ENCODE data around the gene SBNO1. TPM values are rescaled to one million over a fixed set of nuclear protein-coding genes. Genes with fewer than 3 reads are reported as not detected.
A peak's percentile ranks its signal among the peaks of the same experiment; 100 is the strongest.
"Not testable (repeated sequence)": the region's sequence is repeated elsewhere in the genome, so short reads cannot be mapped to it uniquely, and the experiment has no call there.

Gene SBNO1
- polyA plus RNA-seq, 3 donors, result 26.8 to 35.0 (median 32.5) TPM

DNA sequence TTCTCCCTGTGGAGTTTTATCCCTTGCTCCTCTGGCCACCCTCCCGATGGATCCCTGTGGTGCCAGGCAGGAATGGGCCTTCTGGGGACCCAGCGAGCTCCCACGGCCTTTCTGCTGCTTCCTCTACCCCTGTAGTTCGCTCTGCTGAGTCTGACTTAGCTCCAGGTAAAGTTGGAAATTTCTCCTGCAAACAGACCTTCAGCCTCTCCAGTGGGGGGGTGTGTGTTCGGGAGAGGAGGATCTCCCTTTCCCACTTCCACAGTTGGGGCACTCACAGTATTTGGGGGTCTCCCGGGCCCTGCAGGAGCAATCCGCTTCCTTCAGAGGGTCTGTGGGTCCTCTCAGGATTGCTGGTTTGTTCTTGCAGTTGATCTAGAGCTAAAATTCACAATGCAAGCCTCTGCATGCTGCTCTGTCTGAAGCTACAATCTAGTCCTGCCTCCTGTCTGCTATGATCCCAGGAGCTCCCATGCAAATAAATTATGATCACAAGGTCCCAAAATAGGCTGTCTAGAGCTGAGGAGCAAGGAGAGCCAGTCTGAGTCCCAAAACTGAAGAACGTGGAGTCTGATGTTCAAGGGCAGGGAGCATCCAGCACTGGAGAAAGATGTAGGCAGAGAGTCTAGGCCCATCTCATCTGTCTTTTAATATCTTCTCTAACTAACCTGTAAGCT, 113.1 kb downstream of the SBNO1 start:
- DNase-seq, result no peak

DNA sequence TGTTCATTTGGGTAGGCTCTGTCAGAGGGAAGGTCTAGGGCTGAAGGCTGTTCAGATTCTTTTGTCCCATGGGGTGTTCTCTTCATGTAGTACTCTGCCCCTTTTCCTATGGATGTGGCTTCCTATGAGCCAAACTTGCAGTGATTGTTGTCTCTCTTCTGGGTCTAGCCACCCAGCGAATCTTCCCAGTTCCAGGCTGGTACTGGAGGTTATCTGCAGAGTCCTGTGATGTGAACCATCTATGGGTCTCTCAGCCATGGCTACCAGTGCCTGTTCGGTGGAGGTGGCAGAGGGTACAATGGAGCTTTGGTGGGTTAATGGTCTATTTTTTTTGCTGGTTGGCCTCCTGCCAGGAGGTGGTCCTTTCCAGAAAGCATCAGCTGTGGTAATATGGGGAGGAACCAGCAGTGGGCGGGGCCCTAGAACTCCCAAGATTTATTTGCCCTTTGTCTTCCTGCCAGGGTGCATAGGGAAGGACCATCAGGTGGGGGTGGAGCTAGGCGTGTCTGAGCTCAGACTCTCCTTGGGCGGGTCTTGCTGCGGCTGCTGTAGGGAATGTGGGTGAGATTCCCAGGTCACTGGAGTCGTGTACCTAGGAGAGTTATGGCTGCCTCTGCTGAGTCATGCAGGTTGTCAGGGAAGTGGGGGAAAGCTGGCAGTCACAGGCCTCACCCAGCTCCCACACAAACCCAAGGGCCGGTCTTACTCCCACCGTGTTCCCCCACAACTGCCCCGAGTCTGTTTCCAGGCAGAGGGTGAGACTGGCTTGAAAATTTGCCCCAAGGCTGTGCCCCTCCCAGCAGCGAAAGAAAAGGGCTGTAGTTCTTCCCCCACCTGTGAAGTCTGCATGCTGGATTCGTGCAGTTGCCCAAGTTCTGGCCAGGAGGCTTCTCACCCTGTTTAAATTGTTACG, 113.9 kb downstream of the SBNO1 start:
- no peak for DNase-seq

DNA sequence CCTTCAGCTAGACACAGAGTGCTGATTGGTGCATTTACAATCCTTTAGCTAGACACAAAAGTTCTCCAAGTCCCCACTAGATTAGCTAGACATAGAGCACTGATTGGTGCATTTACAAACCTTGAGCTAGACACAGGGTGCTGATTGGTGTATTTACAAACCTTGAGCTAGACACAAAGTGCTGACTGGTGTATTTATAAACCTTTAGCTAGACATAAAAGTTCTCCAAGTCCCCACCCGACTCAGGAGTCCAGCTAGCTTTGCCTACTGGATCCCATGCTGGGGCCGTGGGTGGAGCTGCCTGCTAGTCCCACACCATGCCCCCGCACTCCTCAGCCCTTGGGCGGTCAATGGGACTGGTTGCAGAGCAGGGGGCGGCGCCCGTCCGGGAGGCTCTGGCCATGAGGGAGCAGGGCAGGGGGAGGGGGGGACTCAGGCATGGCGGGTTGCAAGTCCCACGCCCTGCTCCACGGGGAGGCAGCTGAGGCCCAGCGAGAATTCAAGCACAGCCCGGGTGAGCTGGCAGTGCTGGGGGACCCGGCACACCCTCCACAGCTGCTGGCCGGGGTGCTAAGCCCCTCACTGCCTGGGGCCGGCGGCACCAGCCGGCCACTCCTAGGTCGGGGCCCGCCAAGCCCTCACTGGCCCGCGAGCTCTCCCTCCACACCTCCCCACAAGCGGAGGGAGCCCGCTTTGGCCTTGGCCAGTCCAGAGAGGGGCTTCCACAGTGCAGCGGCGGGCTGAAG, 115.5 kb downstream of the SBNO1 start:
- DNase-seq, result not testable (repeated sequence)

DNA sequence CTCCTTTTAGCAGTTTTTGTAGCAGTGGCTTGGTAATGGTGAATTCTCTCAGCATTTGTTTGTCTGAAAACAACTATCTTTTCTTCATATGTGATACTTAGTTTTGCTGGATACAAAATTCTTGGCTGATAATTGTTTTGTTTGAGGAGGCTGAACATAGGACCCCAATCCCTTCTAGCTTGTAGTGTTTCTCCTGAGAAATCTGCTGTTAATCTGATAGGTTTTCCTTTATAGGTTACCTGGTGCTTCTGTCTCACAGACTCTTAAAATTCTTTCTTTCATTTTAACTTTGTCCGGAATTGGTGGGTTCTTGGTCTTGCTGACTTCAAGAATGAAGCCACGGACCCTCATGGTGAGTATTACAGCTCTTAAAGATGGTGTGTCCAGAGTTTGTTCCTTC, 116.5 kb downstream of the SBNO1 start:
- DNase-seq, result not testable (repeated sequence)

DNA sequence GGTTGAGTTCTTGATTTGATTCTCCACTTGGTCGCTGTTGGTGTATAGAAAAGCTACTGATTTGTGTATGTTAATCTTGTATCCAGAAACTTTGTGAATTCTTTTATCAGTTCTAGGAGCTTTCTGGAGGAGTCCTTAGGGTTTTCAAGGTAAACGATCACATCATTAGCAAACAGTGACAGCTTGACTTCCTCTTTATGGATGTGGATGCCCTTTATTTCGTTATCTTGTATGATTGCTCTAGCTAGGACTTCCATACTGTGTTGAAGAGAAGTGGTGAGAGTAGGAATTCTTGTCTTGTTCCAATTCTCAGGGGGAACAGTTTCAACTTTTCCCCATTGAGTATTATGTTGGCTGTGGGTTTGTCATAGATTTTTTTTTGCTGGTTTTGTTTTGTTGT, 119.0 kb downstream of the SBNO1 start:
- DNase-seq, result no peak

DNA sequence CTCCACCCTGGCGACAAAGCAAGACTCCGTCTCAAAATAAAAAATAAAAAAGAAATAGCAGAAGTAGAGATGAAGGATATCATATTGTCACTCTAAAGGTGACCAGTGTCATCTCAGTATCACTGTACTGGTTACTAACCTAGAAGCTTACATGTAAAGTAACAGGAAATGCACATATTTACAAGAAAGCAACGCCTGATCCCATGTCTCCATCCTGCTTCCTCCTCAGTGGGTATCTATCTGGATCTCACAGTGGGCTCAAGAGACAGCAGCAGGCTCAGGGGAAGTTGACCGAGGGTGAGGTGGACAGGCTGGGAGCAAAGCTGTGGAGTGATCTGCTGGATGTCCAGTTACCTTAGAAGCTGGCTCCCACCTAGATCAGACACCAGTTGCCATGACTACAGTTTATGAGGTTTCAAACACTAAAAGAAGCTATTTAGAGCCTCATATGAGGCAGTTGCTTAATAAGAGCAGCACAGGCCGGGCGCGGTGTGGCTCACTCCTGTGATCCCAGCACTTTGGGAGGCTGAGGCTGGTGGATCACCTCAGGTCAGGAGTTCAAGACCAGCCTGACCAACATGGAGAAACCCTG, 120.9 kb downstream of the SBNO1 start:
- peak; percentile 60 for DNase-seq

DNA sequence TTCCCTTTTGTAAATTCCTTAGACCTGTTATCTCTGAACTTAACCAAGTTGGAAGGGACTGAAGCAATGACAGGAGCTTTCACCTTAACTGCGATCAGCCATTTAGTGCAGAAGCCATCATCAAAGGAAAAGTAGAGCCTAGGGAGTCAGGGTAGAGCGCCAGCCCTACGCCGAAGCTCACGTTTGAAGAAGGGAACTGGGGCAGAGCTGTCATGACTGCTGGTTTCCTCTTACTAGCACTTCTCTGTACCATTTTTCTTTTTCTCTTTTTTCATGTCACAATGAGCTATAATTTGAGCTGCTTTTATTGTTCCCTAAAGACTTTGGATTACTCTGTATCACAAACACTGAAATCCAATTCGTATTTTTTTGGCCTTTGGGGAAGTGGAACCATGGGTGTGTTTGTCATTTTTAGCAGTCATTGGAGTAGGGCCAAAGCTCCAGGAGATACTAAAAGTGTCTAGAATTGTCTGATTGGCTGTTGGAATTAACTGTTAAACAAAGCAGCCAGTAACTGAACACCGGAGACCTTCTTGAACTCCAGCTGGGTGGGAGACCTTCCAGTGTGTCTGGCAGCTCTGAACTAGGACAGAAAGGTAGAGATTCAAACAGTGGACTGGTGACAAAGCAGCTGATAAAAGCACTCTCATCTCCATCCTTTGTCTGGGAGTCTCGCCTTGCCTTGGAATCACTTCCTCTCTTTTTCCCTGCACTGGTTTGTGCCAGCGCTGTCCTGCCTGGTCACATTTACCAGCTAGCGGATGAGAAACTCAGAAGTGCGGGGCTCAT, 122.3 kb downstream of the SBNO1 start:
- peak; percentile 79 for DNase-seq

Other genes starting within 250 kb of the SBNO1 start
- gene PITPNM2, start 213.8 kb downstream of the SBNO1 start, polyA plus RNA-seq (ENCODE audit: insufficient read length in 3 of 3), result 1 to 10 TPM; 7.5 to 9.3 (median 7.7) TPM
- gene MPHOSPH9, start 131.7 kb downstream of the SBNO1 start, polyA plus RNA-seq (ENCODE audit: insufficient read length in 3 of 3), result 10 to 100 TPM; 28.8 to 40.8 (median 36.5) TPM
- 10 to 100 TPM; 19.9 to 23.5 (median 22.3) TPM for gene MTRFR, start 131.4 kb downstream of the SBNO1 start, polyA plus RNA-seq (ENCODE audit: insufficient read length in 3 of 3)
- 100 to 1,000 TPM; 143 to 196 (median 151) TPM for gene CDK2AP1, start 93.0 kb downstream of the SBNO1 start, polyA plus RNA-seq (ENCODE audit: insufficient read length in 3 of 3)
- 10 to 100 TPM; 50.6 to 55.8 (median 52.0) TPM for gene KMT5A, start 19.3 kb upstream of the SBNO1 start, polyA plus RNA-seq (ENCODE audit: insufficient read length in 3 of 3)
- gene RILPL2, start 71.8 kb upstream of the SBNO1 start, polyA plus RNA-seq (ENCODE audit: insufficient read length in 3 of 3), result 1 to 10 TPM; 5.2 to 6.4 (median 5.6) TPM
- gene SNRNP35, start 93.3 kb upstream of the SBNO1 start, polyA plus RNA-seq (ENCODE audit: insufficient read length in 3 of 3), result 10 to 100 TPM; 42.8 to 44.3 (median 43.8) TPM
- gene RILPL1, start 168.9 kb upstream of the SBNO1 start, polyA plus RNA-seq (ENCODE audit: insufficient read length in 3 of 3), result 10 to 100 TPM; 20.5 to 22.9 (median 21.5) TPM
- 100 to 1,000 TPM; 202 to 213 (median 208) TPM for gene TMED2, start 219.7 kb upstream of the SBNO1 start, polyA plus RNA-seq (ENCODE audit: insufficient read length in 3 of 3)
- 10 to 100 TPM; 21.0 to 46.6 (median 39.4) TPM for gene DDX55, start 237.3 kb upstream of the SBNO1 start, polyA plus RNA-seq (ENCODE audit: insufficient read length in 3 of 3)